ENCODE data around the gene FBXO42. TPM values are rescaled to one million over a fixed set of nuclear protein-coding genes. Genes with fewer than 3 reads are reported as not detected.

FBXO42 gene
- total and polyA plus RNA-seq, 2 of the 13 experiments (the other 11 are each of a cell fraction or from before 2014, with no cell fraction given), result 7.6 to 17.5 TPM

DNA sequence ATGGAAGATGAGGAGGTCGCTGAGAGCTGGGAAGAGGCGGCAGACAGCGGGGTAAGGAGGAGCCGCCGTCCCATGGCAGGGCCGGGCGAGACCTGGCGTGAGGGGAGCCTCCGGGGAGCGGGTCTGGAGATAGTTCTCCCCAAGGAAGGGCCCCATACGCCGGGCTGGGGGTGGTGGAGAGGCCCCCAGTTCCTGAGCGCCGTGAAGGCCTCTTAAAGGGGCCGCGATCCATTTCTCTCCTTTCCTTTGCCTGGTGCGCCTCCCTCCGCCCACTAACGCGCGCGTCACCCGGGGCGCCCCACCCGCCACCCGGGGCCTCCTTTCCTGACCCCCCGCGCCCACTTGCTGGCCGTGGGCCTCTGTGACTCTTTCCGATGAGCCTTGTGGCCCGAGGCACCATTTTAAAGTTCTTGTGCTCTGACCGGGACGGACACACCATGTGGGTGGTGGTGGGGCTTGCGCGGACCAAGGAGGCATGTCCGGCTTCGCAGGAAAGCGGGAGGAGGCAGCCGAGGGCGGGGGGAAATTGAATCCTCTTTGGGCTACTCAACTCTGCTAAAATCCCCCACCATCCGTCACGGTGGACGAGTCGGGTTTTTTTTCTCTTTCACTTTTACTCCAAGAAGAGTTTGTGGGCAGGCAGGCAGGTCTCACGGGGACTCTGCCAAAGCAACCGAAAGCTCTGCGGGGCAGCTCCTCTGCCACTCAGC is 15.1 kb upstream of the FBXO42 start (continued):
- TF ChIP-seq, protein P1, sequence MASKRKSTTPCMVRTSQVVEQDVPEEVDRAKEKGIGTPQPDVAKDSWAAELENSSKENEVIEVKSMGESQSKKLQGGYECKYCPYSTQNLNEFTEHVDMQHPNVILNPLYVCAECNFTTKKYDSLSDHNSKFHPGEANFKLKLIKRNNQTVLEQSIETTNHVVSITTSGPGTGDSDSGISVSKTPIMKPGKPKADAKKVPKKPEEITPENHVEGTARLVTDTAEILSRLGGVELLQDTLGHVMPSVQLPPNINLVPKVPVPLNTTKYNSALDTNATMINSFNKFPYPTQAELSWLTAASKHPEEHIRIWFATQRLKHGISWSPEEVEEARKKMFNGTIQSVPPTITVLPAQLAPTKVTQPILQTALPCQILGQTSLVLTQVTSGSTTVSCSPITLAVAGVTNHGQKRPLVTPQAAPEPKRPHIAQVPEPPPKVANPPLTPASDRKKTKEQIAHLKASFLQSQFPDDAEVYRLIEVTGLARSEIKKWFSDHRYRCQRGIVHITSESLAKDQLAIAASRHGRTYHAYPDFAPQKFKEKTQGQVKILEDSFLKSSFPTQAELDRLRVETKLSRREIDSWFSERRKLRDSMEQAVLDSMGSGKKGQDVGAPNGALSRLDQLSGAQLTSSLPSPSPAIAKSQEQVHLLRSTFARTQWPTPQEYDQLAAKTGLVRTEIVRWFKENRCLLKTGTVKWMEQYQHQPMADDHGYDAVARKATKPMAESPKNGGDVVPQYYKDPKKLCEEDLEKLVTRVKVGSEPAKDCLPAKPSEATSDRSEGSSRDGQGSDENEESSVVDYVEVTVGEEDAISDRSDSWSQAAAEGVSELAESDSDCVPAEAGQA (IDR thresholded peaks at IDR 0.05; ENCODE audit: low read depth), result no peak
- TF ChIP-seq, protein P1 (CRISPR knock-in tag; IDR thresholded peaks at IDR 0.05; ENCODE audit: borderline replicate concordance), result peak; percentile 78; the same call in 1 of the 2 replicates
- TF ChIP-seq XRCC5 (optimal IDR thresholded peaks at IDR 0.05; ENCODE audit: low read length) (no peak), SOX6 (IDR thresholded peaks at IDR 0.05) (no peak), SOX6 (CRISPR knock-in tag; IDR thresholded peaks at IDR 0.05) (peak; percentile 39), ZNF44 (CRISPR knock-in tag; IDR thresholded peaks at IDR 0.05) (no peak), GFI1 (CRISPR knock-in tag; IDR thresholded peaks at IDR 0.05; ENCODE audit: borderline replicate concordance) (no peak), RXRA (CRISPR knock-in tag; IDR thresholded peaks at IDR 0.05) (peak; percentile 54), KDM1A (CRISPR knock-in tag; IDR thresholded peaks at IDR 0.05) (no peak), SRF (IDR thresholded peaks at IDR 0.05; ENCODE audit: low read depth, low read length) (no peak), ZNF101 (CRISPR knock-in tag; IDR thresholded peaks at IDR 0.05; ENCODE audit: borderline replicate concordance, low read depth) (no peak), MZF1 (CRISPR knock-in tag; IDR thresholded peaks at IDR 0.05; ENCODE audit: borderline replicate concordance) (no peak), PHF20 (CRISPR knock-in tag; IDR thresholded peaks at IDR 0.05) (peak; percentile 46; the same call in 1 of the 2 replicates), ZFP36 (IDR thresholded peaks at IDR 0.05; ENCODE audit: borderline replicate concordance, low read depth, low read length, partially characterized antibody) (no peak)
- TF ChIP-seq, protein P2, sequence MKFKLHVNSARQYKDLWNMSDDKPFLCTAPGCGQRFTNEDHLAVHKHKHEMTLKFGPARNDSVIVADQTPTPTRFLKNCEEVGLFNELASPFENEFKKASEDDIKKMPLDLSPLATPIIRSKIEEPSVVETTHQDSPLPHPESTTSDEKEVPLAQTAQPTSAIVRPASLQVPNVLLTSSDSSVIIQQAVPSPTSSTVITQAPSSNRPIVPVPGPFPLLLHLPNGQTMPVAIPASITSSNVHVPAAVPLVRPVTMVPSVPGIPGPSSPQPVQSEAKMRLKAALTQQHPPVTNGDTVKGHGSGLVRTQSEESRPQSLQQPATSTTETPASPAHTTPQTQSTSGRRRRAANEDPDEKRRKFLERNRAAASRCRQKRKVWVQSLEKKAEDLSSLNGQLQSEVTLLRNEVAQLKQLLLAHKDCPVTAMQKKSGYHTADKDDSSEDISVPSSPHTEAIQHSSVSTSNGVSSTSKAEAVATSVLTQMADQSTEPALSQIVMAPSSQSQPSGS (CRISPR knock-in tag; IDR thresholded peaks at IDR 0.05), result no peak
- TF ChIP-seq, protein P3, sequence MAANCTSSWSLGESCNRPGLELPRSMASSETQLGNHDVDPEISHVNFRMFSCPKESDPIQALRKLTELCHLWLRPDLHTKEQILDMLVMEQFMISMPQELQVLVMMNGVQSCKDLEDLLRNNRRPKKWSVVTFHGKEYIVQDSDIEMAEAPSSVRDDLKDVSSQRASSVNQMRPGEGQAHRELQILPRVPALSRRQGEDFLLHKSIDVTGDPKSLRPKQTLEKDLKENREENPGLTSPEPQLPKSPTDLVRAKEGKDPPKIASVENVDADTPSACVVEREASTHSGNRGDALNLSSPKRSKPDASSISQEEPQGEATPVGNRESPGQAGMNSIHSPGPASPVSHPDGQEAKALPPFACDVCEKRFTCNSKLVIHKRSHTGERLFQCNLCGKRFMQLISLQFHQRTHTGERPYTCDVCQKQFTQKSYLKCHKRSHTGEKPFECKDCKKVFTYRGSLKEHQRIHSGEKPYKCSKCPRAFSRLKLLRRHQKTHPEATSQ (CRISPR knock-in tag; IDR thresholded peaks at IDR 0.05; ENCODE audit: borderline replicate concordance), result no peak
- TF ChIP-seq, protein P4, sequence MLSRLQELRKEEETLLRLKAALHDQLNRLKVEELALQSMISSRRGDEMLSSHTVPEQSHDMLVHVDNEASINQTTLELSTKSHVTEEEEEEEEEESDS (CRISPR knock-in tag; IDR thresholded peaks at IDR 0.05; ENCODE audit: borderline replicate concordance), result no peak; the same call in 1 of the 2 replicates
- TF ChIP-seq, protein P5, sequence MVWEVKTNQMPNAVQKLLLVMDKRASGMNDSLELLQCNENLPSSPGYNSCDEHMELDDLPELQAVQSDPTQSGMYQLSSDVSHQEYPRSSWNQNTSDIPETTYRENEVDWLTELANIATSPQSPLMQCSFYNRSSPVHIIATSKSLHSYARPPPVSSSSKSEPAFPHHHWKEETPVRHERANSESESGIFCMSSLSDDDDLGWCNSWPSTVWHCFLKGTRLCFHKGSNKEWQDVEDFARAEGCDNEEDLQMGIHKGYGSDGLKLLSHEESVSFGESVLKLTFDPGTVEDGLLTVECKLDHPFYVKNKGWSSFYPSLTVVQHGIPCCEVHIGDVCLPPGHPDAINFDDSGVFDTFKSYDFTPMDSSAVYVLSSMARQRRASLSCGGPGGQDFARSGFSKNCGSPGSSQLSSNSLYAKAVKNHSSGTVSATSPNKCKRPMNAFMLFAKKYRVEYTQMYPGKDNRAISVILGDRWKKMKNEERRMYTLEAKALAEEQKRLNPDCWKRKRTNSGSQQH (CRISPR knock-in tag; IDR thresholded peaks at IDR 0.05; ENCODE audit: low read depth), result no peak
